OCI-LY7 (cell line): ENCODE measurements around the gene HLCS. TPM values are rescaled to one million over a fixed set of nuclear protein-coding genes. Genes with fewer than 3 reads are reported as not detected.

ENCODE experiments used
- BruUV-seq: library from RNA; stranded (reverse); fragments of 400-500 nt; replicated peaks from 2 replicates; lab custom pipeline; 2021; lab: Mats Ljungman, UMichigan
- CTCF ChIA-PET: fragments of 300-600 bp; sonication (Branson Sonifier 250); formaldehyde crosslinking; loops from one replicate; lab custom pipeline; 2022; ENCODE audit warnings: antibody characterized with exemption; ENCODE audit not compliant: unreplicated experiment; lab: Charles Lee
- POLR2A ChIA-PET: fragments of 300-600 bp; sonication (Branson Sonifier 250); formaldehyde crosslinking; loops from one replicate; lab custom pipeline; 2022; ENCODE audit warnings: antibody characterized with exemption; lab: Charles Lee
- DNase-seq: peaks from one replicate; pipeline ENCODE4 v3.0.0-alpha.2; 2015; ENCODE audit warnings: low spot score
- H2AFZ ChIP-seq: fragments of 200-600 bp; sonication (generic), shearing (Covaris generic); 2 replicates; pipeline ENCODE4 v1.6.1; 2014; ENCODE audit warnings: mild to moderate bottlenecking, antibody characterized with exemption, low read length, moderate library complexity
- H3K27ac ChIP-seq: fragments of 200-600 bp; sonication (generic); 2 replicates; pipeline ENCODE4 v1.5.1; 2014; ENCODE audit warnings: mixed run types, low read depth, mild to moderate bottlenecking, moderate library complexity, low read length, inconsistent platforms; ENCODE audit not compliant: poor library complexity, severe bottlenecking
- H3K36me3 ChIP-seq: fragments of 200-600 bp; sonication (generic); 2 replicates; pipeline ENCODE4 v1.6.1; 2014; ENCODE audit warnings: mild to moderate bottlenecking, antibody characterized with exemption, low read length, moderate library complexity, mixed read lengths; ENCODE audit not compliant: insufficient read depth
- H3K4me1 ChIP-seq: fragments of 200-600 bp; sonication (generic); 2 replicates; pipeline ENCODE4 v1.5.1; 2014; ENCODE audit warnings: mild to moderate bottlenecking, low read length; ENCODE audit not compliant: insufficient read depth, poor library complexity, severe bottlenecking
- H3K4me2 ChIP-seq: fragments of 200-600 bp; sonication (generic); 2 replicates; pipeline ENCODE4 v1.6.1; 2014; ENCODE audit warnings: mild to moderate bottlenecking, low read length
- H3K4me3 ChIP-seq: fragments of 200-600 bp; sonication (generic); 2 replicates; pipeline ENCODE4 v1.5.1; 2014; ENCODE audit warnings: mild to moderate bottlenecking, low read depth, low read length; ENCODE audit not compliant: poor library complexity, severe bottlenecking
- H3K79me2 ChIP-seq: fragments of 200-600 bp; sonication (generic); 2 replicates; pipeline ENCODE4 v1.6.1; 2016; ENCODE audit warnings: low read depth, mild to moderate bottlenecking, low read length, moderate library complexity, mixed read lengths; ENCODE audit not compliant: insufficient read depth
- H3K9me2 ChIP-seq: fragments of 200-600 bp; sonication (generic); 2 replicates; pipeline ENCODE4 v1.6.1; 2016; ENCODE audit warnings: mild to moderate bottlenecking, low read length, mixed read lengths; ENCODE audit not compliant: insufficient read depth
- H3K9me3 ChIP-seq: fragments of 200-600 bp; sonication (generic); 2 replicates; pipeline ENCODE4 v1.6.1; 2014; ENCODE audit warnings: mild to moderate bottlenecking, mixed run types, low read length, mixed read lengths
- H4K20me1 ChIP-seq: fragments of 200-600 bp; sonication (generic); 2 replicates; pipeline ENCODE4 v1.6.1; 2014; ENCODE audit warnings: mild to moderate bottlenecking, antibody characterized with exemption, low read length, moderate library complexity, mixed read lengths; ENCODE audit not compliant: insufficient read depth
- EZH2phosphoT487 ChIP-seq: fragments of 200-600 bp; sonication (generic); IDR thresholded peaks from 2 replicates; pipeline ENCODE4 v1.6.1; 2018; ENCODE audit warnings: low read depth, borderline replicate concordance, mild to moderate bottlenecking, mixed run types, antibody characterized with exemption, low read length, moderate library complexity, mixed read lengths
- intact Hi-C: fragments of 100-400 bp; cut with micrococcal nuclease; formaldehyde crosslinking; loops from one replicate; pipeline ENCODE4 v1.10.0; 2022; ENCODE audit not compliant: unreplicated experiment
- total RNA-seq, 2 experiments: library from RNA; depleted of rRNA in 1 of 2; stranded (reverse); fragments of >200 nt in 1 of 2; shearing (Covaris generic) in 1 of 2; gene quantifications; 2 replicates each; pipeline ENCODE4 v1.2.3, GENCODE V29; 2014 to 2022
- TF ChIP-seq, protein P1 (sequence below): fragments of 200-600 bp; sonication (generic); conservative IDR thresholded peaks from 2 replicates; pipeline ENCODE4 v1.5.1; 2014; ENCODE audit warnings: mild to moderate bottlenecking, antibody characterized with exemption, low read length, moderate library complexity, mixed read lengths

The HLCS gene
- total RNA-seq, 2 experiments from 2014 or later, result 12.0 to 20.9 TPM

DNA sequence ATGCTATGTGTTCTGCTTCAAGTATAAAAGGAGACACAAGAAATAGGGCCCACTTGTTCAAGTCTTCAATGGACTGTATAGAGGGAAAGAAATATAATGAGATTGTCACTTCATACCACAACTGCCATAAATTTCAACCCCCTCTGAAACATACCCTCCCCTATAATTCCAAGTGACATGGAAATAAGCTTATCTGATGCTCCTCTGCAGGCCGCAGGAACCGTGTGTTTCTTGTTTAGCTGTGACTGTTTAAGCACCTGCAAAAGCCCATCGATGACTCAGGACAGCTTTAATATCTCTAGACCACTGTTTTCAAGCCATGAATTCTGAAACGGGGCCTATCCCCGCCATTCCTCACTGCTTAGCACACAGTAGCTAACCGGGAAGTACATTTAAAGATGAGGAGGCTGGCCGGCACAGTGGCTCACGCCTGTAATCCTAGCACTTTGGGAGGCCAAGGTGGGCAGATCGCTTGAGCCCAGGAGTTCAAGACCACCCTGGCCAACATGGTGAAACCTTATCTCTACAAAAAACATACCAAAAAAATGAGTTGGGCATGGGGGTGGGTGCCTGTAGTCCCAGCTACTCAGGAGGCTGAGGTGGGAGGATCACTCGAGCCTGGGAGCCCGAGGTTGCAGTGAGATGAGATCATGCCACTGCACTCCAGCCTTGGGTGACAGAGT lies 4.2 kb downstream of the HLCS start:
- ChIA-PET POLR2A (interaction anchor here (0.7 kb wide), 1 partner anchor 189 kb away, joined by 3 read pairs; no protein-coding TSS in a partner anchor), CTCF (no interaction called here)
- TF ChIP-seq EZH2phosphoT487, result no peak
- TF ChIP-seq, protein P1, sequence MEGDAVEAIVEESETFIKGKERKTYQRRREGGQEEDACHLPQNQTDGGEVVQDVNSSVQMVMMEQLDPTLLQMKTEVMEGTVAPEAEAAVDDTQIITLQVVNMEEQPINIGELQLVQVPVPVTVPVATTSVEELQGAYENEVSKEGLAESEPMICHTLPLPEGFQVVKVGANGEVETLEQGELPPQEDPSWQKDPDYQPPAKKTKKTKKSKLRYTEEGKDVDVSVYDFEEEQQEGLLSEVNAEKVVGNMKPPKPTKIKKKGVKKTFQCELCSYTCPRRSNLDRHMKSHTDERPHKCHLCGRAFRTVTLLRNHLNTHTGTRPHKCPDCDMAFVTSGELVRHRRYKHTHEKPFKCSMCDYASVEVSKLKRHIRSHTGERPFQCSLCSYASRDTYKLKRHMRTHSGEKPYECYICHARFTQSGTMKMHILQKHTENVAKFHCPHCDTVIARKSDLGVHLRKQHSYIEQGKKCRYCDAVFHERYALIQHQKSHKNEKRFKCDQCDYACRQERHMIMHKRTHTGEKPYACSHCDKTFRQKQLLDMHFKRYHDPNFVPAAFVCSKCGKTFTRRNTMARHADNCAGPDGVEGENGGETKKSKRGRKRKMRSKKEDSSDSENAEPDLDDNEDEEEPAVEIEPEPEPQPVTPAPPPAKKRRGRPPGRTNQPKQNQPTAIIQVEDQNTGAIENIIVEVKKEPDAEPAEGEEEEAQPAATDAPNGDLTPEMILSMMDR, result no peak
- Histone ChIP-seq H3K4me3 (no peak overlapping the region), H3K9me3 (no peaks in the 10 kb centered on the region), H3K4me1 (peaks cover 21% of the 10 kb centered on the region), H3K36me3 (peaks cover 13% of the 10 kb centered on the region), H3K4me2 (no peak overlapping the region), H3K79me2 (no peaks in the 10 kb centered on the region), H3K27ac (no peak overlapping the region), H4K20me1 (no peaks in the 10 kb centered on the region), H2AFZ (no peak overlapping the region), H3K9me2 (no peaks in the 10 kb centered on the region)
- no peak for DNase-seq
- BruUV-seq, result no TSS peak
- intact Hi-C loops, result loop anchor here (10.0 kb wide), 1 partner anchor 403 kb away; the partner anchor contains the start of gene DYRK1A

DNA sequence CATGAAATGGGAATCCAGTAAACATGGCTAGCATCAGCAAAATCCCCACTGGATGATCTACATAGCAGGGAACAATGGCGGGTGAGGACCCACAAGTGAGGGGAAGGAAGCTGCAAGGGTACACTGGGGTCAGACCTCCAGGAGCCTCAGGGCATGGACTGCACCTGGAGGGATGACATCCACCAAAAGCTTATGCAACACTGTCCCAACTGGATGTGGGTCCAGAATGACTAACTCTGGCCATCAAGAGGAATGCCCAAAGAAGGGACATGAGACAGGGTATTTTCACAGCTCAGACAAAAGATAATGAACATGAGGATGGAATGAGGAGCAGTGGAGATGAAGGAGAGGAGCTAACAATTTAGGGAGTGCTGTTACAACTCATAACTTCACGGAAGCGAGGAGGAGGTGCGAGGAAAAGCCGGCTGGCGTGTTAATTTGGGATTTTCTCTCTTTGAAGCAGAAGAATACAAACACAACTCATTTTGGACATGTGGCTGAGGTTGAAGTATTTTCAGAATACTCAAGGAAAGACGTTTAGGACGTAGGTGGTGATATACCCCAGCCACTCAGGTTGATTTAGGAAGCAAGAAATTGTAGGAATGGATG lies 5.7 kb downstream of the HLCS start:
- no peaks in the 10 kb centered on the region for H4K20me1 ChIP-seq
- no TSS peak for BruUV-seq
- no peak overlapping the region for H3K27ac ChIP-seq
- H3K9me2 ChIP-seq, result no peaks in the 10 kb centered on the region
- no peak overlapping the region for H3K4me2 ChIP-seq
- no peaks in the 10 kb centered on the region for H3K79me2 ChIP-seq
- no peaks in the 10 kb centered on the region for H3K9me3 ChIP-seq
- peaks cover 13% of the 10 kb centered on the region for H3K36me3 ChIP-seq
- intact Hi-C loops, result loop anchor here (10.0 kb wide), 1 partner anchor 404 kb away; the partner anchor contains the start of gene DYRK1A
- POLR2A ChIA-PET, result no interaction called here
- no peak for TF ChIP-seq EZH2phosphoT487
- TF ChIP-seq, protein P1, result no peak
- H3K4me1 ChIP-seq, result peaks cover 15% of the 10 kb centered on the region
- no peak overlapping the region for H2AFZ ChIP-seq
- CTCF ChIA-PET, result no interaction called here
- no peak overlapping the region for H3K4me3 ChIP-seq
- DNase-seq, result no peak
